Activated CD4-positive, alpha-beta T cell treated with anti-CD3 and anti-CD28 coated beads, Interleukin-2, amount 50 U/mL, for 1 hour (primary cell): Measurements from ENCODE around the gene ZNF148.
"Not testable (repeated sequence)": the region's sequence is repeated elsewhere in the genome, so short reads cannot be mapped to it uniquely, and the experiment has no call there.

ENCODE experiments used
- DNase-seq: peaks from one replicate; pipeline ENCODE4 v3.0.0-alpha.2; 2020

The ZNF148 gene

DNA sequence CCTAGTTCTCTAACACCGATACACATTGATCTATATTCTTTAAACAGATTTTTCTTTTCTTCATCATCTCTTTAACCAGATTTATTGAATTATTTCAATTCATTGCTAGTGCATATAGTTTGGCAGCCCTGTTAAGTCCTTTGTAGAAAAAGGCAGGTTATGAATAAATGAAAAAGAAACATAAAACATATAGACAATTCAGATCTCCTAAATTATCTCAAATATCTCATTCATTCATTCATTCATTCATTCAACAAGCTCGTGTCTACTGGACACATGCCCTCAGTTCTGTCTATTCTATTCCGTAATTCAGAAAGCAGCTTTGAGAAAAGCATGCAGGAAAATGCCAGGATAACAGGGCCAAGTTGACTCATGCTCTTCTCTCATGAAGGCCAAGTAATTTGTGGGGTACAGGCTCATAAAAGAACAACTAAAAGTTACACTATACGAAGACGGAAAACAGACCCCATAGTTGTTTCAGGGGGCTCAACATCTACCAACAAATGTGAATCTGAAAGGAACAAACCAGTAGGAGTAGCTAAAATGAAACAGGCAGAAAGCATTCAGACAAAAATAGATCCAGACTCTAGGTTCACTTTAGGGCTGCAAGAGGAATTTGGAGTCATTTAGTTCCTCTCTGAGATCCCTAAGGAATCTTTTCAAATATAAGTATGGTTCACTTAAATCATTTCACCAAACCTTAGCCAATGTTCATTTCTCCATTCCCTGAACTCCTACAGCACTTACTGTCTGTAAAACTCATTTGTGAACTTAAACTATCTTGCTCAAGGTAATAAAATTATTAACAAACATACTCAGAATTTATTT is 7.5 kb downstream of the ZNF148 start:
- no peak for DNase-seq

DNA sequence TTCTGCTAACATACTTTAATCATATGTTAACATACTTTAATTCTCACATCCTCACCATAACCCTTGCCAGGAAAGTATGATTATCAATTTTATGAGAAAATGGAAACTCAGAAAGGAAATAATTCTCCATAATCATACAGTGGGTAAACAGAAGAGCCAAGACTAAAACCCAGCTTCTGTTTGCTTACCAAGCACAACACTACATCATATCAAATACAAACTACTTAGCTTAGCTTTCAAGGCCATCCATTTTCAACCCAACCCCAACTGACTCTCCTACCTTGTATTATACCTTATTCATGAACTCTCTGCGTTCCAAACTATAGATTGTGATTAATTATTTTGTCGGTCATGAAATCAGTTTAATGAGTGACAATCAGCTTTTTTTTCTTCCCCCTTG is 9.0 kb downstream of the ZNF148 start:
- DNase-seq, result no peak

DNA sequence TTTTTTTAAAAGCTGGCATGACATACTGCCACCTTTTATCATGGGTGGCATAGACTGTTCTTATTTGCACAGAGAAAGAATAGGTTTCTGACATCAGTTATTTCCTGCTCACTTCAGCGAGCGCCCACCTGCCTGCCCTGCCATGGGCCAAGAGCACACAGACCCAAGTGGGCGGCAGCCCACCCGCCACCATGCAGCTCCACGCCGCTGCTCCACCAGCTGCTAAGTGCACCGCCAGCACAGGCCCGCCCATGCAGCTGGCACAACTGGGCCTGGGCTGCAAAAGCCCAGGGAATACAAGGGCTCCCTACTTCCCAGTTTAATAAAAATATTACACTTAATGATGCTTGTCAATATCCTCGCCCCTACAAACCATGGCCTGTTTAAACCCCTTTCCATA is 15.4 kb downstream of the ZNF148 start:
- DNase-seq, result no peak

- DNase-seq, result no peak
These were observed 16.2 kb downstream of the ZNF148 start for GRCh38 chr3:125358923-125359322.

DNA sequence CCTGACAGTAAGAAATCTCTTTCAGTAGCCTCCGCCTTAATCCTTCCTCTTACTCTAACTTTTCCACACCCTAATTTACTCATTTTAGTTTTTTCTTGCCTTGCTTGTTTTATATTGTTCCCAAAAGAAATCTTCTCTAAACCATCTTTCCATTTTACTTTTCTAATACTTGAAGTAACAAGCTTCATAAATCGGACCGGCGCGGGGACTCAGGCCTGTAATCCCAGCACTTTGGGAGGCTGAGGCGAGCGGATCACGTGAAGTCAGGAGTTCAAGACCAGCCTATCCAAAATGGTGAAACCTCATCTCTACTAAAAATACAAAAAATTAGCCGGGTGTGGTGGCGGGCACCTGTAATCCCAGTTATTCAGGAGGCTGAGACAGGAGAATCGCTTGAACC is 17.3 kb downstream of the ZNF148 start:
- no peak for DNase-seq

DNA sequence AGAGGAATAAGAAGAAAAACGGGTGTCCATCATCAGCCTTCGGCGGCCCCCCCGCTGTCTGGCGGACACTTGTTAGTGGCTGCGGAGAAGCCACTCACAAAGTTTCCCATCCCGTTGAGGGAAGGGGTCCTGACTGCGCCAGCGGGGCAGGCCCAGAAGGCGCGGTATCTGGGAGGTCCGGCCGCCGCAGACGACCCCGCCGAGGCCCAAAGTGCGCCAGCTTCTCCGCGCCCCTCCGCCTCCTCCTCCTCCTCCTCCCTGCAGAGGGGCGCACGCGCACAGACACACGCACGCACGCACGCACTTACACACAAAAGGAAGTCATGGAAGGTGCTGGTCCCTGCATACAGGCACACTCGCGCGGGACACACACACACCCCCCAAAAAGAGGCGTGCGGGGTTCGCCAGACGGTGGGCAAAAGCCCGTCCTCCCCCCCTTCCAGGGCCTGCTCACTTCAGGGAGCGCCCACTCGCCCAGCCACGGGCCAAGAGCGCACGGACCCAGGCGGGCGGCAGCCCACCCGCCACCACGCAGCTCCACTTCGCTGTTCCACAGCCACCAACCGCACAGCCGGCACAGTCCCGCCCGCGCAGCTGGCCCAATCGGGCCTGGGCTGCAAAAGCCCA is 18.0 kb downstream of the ZNF148 start:
- peak; percentile 59 for DNase-seq

- DNase-seq, result no peak
These were observed 18.7 kb downstream of the ZNF148 start for GRCh38 chr3:125356140-125357026.

- no peak for DNase-seq
These were observed 21.5 kb downstream of the ZNF148 start for GRCh38 chr3:125353659-125354058.

- DNase-seq, result no peak
These were observed 22.0 kb downstream of the ZNF148 start for GRCh38 chr3:125353128-125353527.

GRCh38 chr3:125351814-125352456 is 23.2 kb downstream of the ZNF148 start:
- no peak for DNase-seq

DNA sequence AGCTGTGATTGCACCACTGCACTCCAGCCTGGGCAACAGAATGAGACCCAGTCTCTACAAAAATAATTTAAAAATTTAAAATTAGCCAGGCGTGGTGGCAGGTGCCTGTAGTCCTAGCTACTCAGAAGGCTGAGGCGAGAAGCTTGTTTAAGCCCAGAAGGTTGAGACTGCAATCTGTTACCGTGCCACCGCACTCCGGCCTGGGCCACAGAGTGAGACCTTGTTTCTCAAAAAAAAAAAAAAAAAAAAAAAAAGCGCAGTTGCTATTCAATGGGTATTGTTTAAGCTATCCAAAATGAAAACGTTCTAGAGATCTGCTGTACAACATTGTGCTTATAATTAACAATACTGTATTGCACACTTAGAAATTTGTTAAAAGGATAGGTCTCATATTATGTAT is 24.0 kb downstream of the ZNF148 start:
- DNase-seq, result no peak

GRCh38 chr3:125350597-125350996 is 24.5 kb downstream of the ZNF148 start:
- DNase-seq, result no peak

DNA sequence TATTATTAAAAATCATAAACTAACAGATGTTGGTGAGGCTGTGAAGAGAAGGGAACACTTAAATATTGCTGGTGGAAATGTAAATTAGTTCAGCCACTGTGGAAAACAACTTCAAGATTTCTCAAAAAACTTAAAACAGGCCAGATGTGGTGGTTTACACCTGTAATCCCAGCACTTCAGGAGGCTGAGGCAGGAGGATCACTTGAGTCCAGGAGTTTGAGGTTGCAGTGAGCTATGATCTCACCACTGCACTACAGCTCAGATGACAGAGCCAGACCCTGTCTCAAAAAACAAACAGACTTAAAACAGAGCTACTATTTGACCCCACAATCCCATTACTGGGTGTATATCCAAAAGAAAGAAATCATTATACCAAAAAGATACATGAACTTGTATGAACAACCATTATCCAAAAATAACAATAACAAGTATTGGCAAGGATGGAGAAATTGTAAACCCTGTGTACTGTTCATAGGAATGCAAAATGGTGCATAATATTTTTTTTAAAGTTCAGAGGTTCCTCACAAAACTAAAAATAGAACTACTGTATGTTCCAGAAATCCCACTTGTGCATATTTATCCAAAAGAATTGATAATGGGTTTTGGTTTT is 25.5 kb downstream of the ZNF148 start:
- no peak for DNase-seq

GRCh38 chr3:125349055-125349454 is 26.1 kb downstream of the ZNF148 start:
- no peak for DNase-seq

- not testable (repeated sequence) for DNase-seq
These were observed 31.8 kb downstream of the ZNF148 start for GRCh38 chr3:125343367-125343766.

- DNase-seq, result no peak
These were observed 35.0 kb downstream of the ZNF148 start for GRCh38 chr3:125340121-125340520.

GRCh38 chr3:125337506-125337905 is 37.6 kb downstream of the ZNF148 start:
- no peak for DNase-seq

DNA sequence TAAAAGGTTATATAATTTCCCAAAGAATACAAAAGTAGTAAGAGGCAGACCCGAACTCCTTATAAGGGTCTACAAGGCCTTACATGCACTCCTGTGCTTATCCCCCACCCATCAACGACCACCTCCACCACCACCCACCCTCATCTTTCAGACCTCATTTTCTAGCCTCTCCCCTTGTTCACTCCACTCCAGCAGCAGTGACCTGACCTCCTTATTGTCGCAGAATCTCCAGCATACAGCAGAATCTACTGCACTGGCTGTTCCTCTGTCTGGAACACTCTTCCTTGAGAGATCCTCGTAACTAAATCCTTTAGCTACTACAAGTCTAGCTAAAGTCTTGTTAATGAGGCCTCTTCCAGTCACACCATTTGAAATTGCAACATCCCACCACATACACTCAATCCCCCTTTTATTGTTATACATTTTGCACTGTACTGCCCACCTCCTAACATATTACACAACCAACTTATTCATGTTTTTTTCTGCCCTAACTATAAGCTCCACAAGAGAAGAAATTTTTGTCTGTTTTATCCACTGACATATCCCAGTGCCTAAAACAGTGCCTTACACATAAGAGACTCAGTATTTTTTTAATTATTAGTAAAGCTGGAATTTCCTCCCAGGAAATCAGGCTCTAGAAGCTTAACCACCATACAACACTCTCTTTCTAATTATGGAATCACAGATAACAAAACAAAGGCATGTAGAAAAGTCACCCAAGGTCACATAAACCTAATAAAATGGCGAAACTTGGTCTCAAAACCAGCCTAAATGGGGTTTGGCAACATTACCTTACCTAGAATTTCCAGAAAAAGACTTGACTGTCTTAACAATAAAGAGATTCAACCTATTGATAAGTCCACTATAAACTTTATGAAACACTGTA is 40.2 kb downstream of the ZNF148 start:
- no peak for DNase-seq

GRCh38 chr3:125332504-125332903 is 42.6 kb downstream of the ZNF148 start:
- no peak for DNase-seq

- DNase-seq, result no peak
These were observed 43.9 kb downstream of the ZNF148 start for GRCh38 chr3:125331243-125331642.

DNA sequence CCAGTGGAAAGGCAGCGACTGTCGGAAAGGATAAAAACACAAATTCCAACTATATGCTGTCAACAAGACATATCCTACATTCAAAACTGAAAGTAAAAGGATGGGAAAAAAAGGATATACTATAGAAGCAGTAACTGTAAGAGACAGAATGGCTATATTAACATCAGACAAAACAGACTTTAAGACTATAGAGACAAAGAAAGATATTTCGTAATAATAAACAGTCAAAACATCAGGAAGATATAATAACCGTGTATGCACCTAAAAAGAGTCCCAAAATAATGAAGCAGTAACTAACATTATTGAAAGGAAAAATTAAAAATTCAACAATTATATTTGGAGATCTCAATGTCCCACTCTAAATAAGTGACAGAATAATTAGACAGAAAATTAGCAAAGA is 48.2 kb downstream of the ZNF148 start:
- no peak for DNase-seq

DNA sequence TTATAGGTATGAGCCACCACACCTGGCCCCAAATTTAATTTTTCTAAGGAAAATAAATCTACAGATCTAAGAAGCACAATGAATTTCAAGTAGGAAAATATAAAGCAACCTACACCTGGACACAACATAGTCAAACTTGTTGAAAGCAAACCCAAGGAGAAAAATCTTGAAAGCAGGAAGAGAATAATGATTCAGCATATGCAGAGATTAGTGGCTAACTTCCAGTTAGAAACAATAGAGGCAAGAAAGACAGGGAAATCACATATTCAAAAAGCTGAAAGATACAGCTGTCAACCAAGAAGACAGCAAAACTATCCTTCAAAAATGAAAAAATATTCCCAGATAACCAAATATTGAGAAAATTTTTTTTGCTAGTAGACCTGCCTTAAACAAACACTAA is 49.4 kb downstream of the ZNF148 start:
- no peak for DNase-seq
